HG03439 (cell line): ENCODE results near the gene NANOGP8.
"Not testable (repeated sequence)": the region's sequence is repeated elsewhere in the genome, so short reads cannot be mapped to it uniquely, and the experiment has no call there.

Source experiments
- ATAC-seq: cut with Tn5 transposase; IDR thresholded peaks from one replicate; pipeline ENCODE4 v1.9.1; 2021; ENCODE audit warnings: mild to moderate bottlenecking, moderate library complexity; ENCODE audit not compliant: unreplicated experiment

NANOGP8 gene, protein sequence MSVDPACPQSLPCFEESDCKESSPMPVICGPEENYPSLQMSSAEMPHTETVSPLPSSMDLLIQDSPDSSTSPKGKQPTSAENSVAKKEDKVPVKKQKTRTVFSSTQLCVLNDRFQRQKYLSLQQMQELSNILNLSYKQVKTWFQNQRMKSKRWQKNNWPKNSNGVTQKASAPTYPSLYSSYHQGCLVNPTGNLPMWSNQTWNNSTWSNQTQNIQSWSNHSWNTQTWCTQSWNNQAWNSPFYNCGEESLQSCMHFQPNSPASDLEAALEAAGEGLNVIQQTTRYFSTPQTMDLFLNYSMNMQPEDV

DNA sequence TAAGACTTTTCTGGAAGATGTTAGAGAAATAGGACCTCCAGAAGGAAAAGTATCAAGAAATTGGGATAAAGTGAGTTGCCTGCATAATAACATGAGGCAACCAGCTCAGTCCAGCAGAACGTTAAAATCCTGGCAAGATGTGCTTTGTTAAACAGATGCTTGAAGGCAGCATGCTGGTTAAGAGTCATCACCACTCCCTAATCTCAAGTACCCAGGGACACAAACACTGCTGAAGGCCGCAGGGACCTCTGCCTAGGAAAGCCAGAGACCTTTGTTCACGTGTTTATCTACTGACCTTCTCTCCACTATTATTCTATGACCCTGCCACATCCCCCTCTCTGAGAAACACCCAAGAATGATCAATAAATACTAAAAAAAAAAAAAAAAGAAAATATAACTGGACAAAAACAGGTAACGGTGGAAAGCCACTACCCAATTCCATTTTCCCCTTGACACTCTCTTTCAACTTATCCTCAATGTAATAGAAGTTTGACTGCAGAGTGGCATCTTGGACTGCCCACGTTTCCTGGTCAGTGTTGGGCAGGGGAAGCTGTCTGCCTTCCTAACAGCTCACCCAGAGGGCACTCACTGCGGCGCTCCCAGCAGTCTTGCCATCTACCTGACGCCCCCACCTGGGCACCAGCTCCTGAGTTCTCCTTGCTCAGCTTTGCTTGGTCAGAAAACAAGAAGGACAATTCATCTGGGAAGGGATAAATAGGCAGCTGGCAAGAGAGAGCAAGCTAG is at the start of gene NANOGP8:
Gene NANOGP8 (minus strand): TSS at position 120 of the 744 bp plus-strand sequence. CDS start 185 bp downstream, outside the sequence.
- not testable (repeated sequence) for ATAC-seq

DNA sequence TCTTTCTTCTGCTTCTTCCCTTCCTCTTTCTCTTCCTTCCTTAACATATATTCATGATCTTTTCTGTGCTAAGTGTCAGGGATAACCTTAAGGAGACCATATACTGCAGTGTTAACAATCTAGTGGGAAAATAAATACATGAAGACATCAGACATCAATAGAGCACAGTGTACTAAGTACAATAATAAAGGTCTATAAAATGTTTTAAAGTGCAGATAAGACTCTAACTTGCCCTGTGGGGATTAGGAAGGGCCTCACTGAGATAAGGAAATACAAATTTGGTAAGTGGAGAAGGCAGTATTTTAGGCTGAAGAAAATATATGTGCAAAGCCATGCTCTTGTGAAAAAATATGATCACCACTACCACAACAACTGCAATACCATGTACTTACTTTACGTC is 49.2 kb upstream of the NANOGP8 start:
- ATAC-seq: no peak

DNA sequence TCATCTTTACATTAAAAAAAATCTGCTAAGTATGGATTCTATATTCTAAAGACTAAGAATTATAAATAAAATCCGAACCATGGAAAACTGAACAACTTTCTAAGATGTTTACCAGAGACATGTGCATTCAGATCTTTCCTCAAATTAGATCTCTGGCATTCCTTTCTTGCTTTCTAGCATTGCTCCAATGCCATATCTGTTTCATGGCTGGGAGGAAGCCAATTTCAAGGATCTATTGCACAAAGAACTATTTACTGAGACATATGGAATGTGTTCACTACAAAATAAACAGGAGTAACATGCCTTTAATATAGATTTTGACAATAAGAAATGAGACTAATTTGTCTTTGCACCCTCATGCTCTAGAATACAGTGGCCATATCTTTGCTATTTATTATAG is 45.1 kb upstream of the NANOGP8 start:
- ATAC-seq: no peak

DNA sequence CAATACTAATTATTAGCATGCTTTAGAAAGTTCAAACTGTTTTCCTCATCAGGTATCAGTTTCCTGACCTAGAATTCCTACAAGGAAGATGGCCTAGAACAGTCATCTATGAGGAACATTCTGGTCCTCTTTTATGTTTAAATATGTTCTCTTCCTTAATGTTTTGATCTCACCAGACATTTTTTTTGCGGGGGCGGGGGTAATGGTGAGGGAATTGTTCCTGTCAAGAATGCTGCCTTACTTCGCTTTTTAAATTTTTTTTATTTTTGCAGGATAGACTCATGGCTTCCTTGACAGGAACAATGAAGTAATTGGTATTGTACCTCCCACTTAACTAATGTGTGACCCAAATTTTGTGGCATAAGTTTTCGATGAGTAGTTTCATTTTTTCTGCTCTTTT is 44.3 kb upstream of the NANOGP8 start:
- ATAC-seq: no peak

DNA sequence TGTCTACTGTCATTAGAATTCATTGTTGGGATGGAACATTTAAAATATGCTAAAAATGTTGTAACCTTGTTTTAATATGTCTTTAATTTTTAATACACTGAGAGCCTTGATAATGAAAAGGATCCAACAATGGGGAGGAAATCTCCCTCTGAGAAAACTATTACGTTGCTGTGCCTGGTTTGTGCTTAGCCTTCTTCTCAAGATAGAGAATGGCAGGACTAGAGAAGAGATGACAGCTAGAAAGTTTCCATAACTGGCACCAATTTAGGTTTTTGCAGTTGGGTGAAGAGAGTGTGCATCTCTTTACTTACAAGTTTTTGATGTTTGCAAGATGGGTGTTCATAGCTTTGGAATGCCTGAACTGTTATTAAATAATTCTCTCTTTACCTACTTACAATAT is 42.6 kb upstream of the NANOGP8 start:
- ATAC-seq: no peak

DNA sequence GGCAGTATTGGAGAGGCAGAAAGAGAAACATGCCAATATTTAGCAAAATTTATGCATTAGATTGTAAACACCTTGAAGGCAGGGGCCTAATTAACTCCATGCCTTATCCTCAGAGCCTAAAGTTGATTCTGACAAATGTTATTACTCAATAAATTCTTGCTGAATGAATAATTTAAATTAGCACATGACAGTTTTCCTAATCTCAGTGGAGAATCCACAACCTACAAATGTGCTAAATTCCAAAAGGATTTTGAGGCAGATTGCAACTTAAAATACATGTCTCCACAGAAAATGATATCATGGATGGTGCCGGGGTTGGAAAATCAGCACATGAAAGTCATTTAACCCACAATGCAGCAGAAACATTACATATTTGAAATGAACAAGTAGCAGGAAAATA is 41.1 kb upstream of the NANOGP8 start:
- ATAC-seq: no peak

DNA sequence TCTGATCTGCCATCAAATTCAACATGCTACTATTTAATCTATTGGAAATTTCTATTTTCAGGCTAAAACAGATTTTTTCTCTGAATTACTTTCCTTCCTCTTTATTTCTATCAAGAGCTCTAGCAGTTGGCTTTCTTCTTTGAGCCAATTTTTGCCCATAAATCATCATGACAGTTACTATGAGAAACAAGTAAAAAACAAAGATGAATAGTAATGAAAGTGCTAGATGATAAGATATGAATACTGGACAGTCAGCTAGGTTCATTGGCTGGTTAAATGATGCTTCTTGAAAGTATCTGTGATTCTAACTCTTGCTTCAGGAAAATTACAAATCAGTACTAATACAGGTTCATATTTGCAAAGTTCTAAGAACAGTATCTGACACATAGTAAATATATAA is 38.6 kb upstream of the NANOGP8 start:
- ATAC-seq: no peak

DNA sequence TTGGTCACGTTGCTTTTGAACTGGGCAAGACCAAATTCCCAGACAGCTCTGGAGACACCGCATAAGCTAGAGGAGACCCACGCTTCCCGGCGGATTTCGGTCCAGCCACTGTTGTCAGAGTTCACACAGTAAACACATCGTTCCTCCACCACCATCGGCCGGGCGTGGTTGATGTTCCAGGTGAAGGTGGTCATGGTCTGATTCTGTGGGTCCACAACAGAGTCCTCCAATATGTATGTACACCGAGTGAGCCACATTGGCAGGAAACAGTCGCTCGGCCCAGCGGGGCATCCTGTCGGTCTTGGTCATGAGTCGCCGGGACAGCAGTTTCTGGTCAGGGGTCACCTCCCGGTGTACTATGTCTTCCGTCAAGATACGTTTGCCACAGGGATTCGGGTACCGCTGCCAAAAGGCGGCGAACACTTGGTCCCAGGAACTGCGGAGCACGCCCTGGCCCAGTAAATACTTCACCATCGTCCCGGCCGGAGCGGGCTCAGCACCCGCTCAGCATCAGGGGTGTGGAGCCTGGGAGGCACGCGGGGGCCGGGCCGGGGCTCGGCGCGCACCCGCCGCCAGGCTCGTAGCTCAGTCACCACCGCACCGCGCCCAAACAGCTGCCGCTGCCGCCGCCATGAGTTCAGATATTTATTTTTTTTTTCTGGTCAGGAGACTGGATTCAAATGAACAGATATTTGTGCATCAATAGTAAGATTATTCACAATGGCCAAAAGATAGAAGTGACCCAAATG is 36.7 kb upstream of the NANOGP8 start:
- ATAC-seq: no peak

DNA sequence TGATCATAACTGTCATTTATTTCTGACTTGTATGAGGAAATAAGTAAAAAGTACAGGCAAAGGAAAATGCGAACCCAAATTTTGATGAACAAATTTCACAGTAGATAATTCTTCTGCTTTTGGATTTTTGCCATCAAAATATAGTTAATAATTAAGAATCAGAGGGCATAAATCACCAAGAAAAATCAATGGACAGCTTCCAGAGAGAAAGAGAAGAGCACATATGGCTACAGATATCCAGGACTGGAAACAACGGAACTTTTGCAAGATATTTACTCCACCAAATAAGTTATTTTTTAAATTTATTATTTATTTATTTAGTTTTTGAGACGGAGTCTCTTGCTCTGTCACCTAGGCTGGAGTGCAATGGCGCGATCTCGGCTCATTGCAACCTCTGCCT is 35.1 kb upstream of the NANOGP8 start:
- no peak for ATAC-seq

DNA sequence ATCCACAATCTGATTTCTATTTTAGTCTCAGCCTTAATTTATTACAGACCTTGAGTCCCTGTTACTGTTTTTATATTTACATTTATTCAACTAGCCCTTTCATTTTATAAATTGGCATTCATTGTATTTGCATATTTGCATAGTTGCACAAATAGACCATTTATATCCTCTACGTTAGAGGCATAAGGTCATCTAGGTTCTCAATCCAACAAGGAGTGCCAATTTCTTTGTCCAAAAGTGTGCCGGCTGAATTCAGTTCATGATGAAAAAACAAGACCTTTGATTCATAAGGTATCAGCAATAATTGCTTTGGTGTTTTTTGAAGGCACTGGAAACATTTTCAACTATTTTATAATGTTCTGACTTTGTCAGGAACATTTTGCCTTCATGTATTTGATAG is 33.9 kb upstream of the NANOGP8 start:
- no peak for ATAC-seq

DNA sequence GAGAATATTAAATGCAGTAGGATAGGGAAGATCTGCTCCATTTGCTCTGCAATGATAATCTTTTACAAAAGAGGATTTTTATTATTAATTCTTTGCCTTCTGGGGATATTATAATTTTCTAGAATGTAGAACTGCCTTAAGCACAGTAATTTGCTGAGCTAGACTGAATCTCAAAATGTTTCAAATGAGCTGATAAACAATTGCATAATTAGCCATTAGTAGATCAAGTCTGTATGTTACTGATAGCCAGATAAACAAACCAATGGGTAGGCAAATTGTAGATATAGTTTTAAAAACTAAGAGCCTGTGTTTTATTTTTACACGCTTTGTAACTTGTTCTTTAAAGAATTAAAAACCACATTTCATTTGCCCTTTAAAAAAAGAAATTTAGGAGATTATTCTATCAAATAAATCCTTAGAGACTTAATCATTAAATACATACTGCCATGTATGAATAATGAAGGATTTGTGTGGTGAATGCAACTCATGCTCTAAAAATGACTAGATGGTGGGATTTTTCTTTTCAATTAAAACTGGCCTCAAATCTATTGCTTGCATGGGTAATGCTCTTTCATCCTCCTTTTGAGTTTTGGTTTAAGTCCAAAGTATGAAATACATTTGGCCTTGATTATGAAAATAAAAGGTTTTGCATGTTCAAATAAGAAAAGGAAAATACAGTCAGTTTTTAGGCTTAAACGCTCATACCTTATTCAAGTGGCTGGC is 32.6 kb upstream of the NANOGP8 start:
- ATAC-seq: no peak

DNA sequence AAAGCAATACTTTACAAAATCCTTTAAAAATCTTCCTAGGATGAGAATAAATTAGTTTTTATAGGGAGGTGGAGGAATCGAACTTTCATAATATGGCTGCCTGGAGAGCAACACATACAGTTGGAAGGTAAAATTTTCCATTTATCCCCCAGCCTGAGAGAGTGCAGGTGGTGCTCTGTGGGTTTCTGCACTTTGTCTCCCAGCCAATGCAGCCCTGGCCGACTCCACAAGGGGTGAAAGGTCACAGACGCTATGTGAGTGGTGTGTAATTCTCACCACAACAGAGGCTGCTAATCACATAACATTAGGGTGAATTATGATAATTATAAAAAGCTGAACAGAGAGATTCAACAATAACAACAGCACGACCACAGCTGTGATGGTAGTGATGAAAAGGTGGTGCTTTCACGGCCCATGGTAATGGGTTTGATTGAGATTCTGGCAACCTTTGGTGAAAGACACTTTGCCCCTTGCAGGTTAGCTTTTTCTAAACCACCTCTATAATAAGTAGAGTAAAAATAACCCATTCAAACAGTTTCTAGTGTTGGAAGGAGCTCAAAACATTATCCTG is 30.1 kb upstream of the NANOGP8 start:
- ATAC-seq: no peak

DNA sequence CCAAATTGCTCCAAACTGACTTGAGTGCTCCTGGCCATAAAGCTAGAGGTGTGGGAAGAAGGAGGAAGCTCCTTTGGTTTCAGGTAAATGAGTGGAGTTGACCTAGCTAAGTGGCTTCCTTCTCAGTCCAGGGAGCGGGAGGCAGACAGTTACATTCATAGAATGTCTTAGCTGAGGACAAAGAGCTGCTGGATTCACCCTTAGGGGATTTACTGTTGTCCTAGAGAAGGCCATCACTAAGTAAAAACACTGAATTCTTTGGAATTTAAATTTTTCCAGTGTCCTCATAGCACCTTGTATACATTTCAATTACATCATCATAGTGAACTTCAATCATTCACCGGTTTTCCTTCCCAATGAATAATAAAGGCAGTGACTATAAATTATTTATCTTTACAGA is 27.3 kb upstream of the NANOGP8 start:
- no peak for ATAC-seq

DNA sequence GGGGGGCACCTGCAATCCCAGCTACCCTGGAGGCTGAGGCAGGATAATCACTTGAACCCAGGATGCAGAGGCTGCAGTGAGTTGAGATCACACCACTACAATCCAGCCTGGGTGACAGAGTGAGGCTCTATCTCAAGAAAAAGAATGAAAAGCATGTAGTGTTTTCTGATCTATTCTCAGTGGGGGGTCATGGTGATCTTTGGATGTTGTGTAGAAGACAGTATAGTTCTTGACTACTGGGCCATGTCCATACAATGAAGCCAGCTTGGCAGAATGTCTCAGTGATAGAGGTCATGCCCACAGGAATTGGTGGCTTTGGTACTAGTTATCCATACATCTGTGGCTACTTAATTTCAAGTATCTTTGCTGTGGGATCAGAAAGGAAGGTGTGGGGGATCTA is 26.8 kb upstream of the NANOGP8 start:
- ATAC-seq: no peak

DNA sequence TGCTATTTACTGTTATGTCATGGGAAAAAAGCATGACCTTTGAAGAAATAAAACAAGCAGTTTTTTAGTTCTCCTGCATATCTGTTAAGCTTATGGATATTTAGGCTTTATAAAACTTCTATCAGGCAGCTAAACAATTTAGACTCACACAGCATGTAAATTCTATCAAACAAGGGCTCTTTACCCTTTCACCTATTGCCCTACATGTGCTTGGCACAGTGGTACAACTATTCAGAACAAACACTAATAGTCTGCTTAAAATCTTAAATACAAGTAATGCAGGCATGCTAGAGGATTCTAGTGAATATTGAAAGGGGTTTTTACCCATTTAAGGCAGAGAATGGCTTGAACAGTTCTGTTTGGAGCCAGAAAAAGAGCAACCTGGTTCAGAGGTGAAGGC is 23.4 kb upstream of the NANOGP8 start:
- ATAC-seq: no peak

DNA sequence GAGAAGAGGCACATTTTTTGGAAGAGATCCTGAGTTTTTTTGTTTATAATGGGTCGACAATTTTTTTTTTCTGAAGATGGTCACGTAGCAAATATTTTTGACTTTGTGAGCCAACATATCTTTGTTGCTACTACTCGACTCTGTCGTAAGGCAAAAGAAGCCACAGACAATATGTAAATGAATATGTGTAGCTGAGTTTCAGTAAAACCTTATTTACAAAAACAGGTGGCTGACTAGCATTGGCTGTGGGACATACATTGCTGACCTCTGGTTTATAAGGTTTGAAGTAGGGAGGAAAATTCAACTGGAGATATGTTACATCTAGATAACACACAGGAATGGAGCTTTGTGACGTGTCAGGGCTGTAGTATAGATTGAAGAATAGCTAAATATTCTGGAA is 22.5 kb upstream of the NANOGP8 start:
- no peak for ATAC-seq

DNA sequence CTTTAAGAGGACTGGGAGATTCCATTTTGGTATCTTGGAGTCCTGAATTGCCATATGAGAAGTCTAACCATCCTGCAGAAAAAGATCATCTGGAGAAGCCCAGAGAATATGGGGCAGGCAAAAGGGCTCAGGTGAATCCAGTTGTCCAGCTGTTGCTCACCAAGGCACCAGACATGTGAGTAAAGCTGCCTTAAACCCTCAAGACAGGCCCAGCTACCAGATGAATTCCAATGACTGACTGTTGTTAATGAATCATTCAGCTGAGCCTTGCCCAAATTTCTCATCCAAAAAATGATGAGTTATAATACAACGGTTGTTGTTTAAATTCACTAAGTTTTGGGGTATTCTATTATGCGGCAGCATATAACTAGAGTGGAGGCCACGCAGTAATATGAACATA is 22.0 kb upstream of the NANOGP8 start:
- no peak for ATAC-seq

DNA sequence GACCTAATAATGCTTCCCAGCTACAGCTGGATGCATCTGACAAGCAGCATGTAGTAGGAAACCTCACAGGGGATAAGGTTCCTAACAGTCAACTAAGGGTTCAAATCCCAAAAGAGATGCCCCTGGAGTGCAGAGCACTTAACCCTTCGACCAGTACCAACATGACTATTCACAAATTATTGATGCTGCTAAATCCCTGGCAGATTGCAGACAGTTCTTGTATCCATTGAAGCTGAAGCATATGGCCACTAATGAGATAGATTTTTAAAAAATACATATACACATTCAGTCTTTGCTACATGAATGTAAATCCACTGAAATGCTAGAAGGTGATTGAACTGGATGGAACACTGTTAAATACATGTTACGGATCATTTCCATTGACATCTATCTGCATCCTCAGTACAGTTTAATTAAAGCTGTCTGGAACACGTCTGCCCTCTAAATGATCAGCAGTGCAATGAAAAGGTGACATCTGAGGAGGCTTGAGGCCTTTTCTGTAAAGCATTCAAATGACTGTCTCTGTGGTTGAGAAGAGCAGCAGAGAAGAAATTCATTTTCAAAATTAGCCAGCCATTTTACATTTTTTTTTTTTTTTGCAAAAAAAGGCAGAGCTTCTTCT is 19.5 kb upstream of the NANOGP8 start:
- no peak for ATAC-seq

DNA sequence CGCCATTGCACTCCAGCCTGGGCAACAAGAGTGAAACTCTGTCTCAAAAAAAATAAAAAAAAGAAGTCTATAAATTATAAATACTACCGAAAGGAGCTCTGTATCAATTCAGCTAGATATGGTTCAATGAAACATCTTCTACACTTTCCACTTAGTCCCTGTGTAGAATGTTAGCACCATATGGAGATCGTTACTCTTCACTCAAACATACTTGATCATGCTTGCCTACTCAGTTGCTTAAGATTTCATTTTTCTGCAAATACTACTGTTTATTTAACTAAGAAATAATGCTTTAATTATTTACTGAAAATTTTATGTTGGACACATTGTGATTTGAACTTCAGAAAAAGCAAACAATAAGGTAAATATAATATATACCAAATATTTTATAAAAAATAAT is 17.1 kb upstream of the NANOGP8 start:
- no peak for ATAC-seq

DNA sequence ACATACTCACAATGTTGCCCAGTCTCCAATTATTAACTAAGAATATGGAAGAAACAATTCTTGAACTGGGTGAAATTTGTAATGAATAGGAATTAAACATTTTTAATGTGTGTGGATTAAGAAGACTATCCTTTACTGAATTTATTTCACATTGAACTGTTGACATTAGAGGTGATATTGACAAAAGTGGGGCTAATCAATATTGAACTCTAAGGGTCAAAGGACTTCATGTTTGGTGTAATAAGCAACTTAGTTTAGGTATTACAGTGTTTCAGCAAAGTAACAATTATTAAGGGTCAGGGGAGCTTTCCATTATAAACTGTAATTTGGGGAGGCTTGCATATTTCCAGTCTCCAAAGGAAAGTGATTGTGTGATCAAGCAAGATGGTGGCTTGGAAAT is 16.2 kb upstream of the NANOGP8 start:
- no peak for ATAC-seq
